DMS79 treated with DMSO at 0.1 percent for 48 hours (cell line): ENCODE results near the gene EMD.
A peak's percentile ranks its signal among the peaks of the same experiment; 100 is the strongest.
"Not testable (repeated sequence)": the region's sequence is repeated elsewhere in the genome, so short reads cannot be mapped to it uniquely, and the experiment has no call there.

ENCODE experiments used
- DNase-seq: peaks from one replicate; lab custom pipeline; 2025; lab: John Stamatoyannopoulos, UW

Gene EMD

DNA sequence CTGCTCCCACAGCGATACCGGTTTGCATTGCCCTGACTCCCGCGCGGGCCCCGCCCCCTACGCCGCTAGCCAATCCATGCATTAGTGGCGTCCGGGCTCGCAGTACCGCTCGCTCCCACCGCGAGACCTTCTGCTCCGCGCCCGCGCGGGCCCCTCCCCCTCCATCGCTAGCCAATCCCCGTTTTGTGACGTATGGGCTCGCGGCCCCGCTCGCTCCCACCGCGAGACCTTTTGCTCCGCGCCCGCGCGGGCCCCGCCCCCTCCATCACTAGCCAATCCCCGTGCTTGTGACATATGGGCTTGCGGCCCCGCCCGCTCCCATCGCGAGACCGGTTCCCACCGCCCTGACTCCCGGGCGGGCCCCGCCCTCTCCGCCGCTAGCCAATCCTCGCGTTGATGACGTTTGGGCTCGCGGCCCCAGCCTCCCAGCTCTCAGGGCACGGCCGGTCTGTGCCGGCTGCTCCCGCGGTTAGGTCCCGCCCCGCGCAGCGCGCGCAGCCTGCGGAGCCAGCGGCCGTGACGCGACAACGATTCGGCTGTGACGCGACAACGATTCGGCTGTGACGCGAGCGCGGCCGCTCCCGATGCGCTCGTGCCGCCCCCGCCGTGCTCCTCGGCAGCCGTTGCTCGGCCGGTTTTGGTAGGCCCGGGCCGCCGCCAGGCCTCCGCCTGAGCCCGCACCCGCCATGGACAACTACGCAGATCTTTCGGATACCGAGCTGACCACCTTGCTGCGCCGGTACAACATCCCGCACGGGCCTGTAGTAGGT, at the start of gene EMD:
Gene EMD, plus strand, starts transcription at position 497 of the 770 bp plus-strand sequence. Its CDS starts 190 bp downstream, at position 687.
- DNase-seq: peak; percentile 93

DNA sequence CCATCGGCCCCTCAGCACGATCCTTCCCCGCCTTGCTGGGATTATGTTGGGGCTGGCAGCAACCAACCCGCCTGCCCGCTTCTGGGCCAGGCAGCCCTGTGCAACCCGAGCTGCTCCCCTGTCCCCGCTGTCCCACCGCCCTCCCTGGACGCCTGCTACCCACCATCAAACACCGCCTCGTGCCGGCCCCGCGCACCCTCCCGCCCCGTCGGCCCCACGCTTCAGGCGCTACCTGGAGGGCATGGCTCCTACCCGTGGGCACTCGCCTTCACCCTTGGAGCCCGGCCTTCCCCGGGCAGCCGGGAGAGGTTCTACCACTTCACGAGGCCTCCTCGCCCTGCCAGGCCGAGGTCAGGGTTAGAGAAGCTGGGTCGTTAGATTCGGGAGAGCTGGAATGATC, 46.5 kb upstream of the EMD start:
- no peak for DNase-seq

DNA sequence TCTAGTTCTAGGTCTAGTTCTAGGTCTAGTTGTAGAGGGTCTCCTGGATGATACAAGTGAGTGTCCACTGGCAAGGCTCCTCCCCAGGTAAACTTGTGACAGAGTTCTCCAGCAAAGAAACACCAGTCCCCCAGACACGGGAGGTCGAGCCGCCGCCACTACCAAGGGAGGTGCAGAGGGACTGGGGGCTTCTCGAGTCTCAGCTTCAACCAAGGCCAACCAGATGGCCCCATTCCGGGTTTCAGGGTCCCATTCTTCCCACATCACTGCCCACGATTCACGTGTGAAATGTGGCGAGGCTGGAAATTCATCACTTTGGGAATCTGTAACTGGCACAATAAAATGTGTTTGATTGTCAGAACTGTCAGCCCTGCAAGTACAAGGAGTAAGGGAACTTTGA, 46.0 kb upstream of the EMD start:
- DNase-seq: no peak

DNA sequence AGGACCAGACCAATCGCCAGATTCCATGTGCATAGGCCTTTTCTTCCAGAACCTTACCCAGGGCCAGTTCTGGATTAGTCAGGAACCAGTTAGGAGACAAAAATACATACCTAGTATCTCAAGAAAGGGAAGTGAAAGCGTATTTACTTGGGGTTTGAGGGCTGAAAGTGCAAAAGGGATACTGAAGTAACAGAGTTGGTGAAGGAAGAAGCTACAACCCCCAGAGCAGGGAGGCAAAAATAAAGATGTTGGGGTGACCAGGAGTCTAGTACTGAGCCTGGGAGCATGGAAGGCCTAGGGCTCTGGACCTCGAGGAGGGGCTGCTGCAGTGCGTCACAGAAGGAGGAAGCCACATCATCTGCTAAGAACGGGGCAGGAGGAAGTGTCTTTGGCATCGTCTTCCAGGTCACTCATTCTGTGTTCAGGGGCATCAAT, 45.2 kb upstream of the EMD start:
- DNase-seq: no peak

DNA sequence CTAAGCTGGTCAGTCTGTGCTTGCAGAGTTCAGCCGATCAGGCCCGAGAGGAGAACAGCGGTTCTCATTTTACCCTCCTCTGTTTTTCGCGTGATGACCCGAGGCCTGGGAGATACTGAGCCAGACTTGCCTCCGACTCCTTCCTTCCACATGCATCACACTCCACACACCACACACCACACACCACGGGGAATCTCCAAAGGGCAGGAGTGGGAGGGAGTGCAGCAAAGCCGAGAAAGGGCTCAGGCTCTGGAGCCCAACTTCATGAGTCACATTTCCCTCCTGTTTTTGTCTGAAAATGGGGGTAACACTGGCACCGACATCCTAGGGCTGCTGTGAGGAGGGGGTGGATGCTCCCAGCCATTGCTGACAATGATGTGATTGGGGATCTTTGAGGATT, 44.6 kb upstream of the EMD start:
- DNase-seq: no peak

DNA sequence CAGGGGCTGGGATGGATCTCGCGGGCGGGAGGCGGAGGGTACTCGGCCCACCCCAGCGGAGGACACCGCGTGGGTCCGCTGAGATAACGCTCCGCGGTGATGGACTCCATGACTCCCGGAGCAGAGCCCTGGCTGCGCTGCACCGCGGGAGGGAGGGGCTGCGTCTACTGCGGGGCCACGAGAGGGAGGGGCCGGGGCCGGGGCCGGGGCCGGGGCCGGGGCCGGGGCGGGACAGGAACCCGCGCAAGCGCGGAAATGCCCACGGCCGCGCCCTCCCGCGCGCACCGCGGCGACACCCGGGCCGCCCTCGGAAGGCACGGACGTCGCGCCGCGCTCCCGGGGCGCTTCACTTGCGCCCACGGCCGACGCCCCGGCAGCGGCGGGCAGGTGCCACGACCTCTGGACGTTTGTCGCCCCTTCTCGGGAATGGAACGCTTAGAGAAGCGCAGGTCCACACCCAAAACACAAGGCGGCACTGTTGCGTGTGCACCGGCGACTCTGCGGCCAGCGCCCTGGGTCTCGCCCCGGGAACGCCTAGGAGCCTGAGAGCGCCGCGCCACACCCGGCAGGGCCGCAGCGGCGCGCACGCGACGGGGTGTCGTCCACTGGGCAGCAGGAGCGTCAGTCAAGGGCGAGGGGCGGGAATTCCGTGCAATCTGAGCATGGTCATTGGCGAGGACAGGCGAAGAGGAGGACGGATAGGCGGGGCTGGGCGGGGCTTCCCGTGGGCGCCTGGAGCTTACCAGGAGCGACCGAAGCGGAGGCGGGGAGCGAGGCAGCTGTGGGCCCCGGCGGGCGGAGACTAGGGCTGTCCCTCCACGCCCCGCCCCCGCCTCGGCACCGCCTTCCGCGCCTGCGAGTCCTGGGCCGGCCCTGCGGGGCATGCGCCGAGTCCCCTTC, 37.4 kb upstream of the EMD start:
- not testable (repeated sequence) for DNase-seq

DNA sequence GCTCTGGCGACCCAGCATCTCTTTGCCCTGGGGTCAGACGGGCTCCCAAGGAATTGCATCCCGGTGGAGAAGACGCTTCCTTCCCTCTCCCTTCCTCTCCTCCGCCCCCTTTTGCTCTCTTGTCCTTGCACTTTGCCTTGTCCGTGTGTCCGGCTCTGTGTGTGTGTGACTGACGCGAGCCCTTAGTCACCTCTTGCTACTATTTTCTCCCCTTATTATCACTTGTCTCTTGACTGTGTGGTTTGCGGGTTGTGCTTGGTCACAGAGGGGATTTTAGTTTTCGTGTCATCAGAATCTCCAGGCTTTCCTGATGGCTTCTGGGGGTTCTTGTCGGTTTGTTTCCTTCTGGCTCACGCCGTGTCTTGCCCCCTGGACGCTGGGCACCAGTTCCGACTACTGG, 36.0 kb upstream of the EMD start:
- DNase-seq: not testable (repeated sequence)

DNA sequence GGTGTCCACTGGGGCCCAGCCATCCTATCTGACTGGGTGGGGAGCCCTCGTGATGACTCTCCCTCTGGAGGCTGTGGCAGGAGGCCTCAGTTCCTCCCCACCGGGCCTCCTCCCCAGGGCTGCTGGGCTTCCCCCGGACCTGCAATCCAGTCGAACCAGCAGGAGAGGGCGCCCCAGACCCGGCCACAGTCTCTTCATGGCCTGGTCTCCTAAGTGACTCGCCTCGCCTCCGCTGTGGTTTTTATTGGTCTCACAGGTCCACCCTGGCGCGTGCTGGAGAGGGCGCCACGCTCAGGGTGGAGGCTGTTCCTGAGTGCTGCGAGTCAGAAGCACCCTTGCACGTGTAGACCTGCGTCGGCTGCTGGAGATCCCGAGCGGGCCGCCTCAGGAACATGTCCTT, 35.5 kb upstream of the EMD start:
- not testable (repeated sequence) for DNase-seq

DNA sequence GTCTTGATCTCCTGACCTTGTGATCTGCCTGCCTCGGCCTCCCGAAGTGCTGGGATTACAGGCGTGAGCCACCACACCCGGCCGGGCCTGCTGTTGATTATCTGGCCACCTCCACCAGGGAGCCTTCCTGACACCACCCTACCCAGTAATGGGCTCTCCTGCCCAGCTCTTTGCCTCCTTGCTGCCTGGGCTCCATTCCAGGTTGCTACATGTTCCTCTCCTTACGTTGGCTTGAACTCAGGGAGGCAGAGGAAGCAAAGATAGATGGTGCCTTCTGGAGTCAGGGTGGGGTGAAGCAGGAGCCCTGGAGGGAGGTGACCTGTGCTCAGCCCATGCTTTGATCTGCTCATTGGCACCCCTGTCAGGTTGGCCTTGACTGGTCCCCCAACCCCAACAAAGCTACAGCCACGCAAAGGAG, 31.0 kb upstream of the EMD start:
- no peak for DNase-seq

DNA sequence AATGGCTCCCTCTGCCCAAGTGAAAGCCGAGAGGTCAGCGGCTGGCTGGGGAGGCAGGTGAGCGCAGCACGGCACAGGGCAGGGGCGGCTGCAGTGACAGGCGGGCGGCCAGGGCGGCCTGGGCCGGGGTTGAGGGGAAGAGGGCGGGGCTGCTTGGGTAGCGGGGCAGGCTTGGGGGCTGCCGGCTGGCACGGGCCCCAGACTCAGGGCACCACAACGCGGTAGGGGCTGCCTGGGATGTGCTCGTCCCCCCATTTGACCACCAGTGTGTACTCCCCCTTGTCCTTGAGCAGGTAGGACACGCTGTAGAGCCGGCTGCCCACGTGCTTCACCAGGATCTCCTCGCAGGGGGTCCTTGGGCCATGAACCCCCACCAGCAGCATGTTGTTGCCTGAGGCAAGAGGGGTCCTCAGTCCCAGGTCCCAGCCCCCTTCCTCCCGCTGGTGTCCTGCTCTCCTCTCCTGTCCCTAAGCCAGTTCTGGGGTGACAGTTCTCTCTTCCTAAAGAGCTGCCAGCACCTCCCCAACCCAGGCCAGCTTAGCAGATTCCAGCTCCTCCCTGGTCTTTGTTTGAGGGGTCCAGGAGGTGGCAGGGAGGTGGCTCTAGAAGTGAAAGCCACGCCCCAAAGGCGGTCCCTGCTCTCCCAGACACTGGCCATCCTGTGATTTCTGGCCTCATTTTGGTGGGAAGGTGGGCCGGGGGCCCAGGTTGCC, 30.3 kb upstream of the EMD start:
- DNase-seq: no peak

DNA sequence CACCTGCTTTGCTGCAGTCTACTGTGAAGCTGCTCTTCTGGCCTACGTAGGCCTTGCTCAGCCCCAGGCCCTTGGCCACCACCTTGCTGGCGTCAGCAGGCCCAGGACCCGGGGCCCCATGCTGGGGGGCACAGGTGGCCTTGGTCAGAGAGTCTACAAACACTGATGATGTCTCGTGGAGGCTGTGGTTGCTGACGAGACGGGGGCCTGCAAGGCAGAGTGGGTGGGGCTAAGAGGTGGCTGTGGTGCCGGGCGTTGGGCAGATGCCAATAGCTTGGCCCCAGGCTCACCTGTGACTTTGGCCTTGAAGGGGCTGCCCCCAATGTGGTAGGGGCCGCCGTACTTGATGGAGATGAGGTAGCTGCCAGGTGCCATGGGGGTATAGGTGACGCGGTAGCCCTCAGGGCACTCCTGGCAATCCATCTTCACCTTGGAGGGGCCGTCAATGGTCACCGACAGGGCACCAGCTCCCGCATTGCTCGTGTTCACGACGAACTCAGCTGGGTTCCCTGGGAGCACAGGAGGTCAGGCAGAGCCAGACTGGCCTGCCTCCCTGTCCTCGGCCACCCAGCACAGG, 29.6 kb upstream of the EMD start:
- DNase-seq: no peak

DNA sequence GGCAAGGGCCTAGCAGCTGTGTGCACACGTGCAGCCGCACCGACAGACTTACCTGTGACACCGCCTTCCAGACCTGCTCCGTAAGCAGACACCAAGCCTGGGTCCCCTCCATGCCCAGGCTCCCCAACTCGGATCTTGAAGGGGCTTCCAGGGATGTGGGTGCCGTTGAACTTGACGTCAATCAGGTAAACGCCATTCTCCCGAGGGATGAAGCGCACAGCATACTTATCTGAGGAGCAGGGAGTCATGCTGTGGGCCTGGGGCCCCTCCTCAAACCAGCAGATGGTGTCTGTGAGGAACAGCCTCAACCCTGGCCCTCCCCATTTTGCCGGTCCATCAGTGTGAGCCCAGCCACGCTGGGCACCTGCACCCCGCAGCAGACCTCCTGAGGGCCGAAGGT, 29.1 kb upstream of the EMD start:
- DNase-seq: no peak

DNA sequence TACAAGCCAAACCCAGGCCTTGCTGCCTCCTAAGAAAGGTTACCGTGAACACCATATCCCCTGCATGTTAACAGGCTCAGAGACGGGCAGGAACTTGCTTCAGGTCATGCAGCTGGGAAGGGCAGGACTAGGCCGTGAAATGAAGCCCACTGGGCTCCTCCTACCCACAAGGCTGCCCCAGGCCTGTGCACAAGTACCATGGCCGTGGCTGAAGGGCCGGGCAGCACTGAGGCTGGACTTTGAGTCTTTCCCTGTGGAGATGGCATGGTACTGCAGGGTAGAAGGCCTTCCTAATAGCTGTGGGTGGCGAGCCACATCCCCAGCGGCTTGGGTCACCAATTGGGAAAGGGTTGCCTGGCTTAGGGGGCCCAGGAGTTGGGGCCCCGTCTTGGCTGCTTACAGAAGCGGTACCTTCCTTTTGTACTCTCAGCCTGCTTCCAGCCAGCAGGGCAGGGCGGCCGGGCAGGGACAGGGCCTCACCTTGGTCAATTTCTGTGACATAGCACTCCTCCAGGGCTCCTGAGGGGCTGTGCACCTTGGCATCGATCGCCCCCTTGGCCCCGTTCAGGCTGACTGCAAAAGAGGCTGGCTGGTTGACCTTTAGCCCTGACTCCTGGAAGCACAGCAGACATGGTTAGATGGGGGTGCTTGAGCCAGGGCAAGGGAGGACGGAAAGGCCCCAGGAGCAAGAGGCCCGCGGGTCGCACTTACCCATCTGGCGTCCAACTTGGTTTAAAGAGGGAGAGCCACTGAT, 28.5 kb upstream of the EMD start:
- DNase-seq: no peak

DNA sequence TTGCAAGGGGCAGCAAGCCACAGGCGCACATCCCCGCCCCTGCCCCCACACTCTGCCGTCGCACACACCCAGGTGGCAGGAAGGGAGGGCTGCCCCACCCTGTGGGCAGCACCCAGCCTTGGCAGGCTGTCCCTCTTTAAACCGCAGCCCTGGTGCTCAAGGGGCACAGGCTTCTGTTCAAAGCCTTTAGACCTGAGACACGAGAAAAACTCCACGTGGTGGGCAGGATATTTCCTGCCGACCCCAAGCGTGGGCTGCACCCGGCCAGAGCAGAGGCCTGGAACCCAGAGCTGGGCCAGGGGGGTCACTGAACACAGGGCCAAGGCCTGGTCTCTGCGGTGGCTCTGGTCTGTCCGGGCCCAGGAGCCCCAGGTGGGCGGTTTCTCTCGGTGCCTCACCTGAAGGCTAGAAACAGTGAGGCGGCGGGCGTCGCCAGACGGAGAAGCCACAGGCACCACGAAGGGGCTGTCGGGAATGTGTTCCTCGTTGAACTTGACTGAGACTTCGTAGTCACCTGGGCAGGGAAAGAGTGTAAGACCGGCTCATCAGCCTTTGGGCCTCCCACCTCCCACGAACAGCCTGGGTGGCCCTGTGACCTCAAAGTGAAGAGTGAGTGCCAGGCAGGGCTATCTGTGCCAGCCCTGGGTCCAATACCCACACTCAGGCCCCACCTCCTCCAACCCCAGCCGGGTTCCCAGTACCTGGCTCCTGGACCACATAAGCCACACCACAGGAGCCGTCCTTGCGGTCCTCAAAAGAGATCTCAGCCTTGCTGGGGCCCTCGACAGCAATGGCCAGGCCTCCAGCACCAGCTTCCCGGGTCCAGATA, 27.7 kb upstream of the EMD start:
- DNase-seq: no peak

DNA sequence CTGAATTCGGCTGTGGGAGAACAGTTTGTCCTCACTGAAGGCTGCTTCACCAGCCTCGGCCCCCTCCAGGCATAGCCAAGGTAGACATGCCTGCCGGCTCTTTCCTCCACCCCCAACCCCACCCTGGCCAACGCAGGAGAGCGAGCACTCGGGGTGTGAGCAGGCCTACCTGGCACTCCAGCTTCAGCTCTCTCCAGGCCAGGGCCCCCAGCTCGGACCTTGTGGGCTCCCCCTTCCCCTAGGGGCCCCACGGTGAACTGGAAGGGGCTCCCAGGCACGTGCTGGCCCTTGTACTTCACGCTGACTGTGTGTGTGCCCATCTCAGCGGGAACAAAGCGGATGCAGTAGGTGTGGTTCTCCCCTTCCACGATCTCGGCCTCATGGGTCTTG, 27.1 kb upstream of the EMD start:
- DNase-seq: no peak

DNA sequence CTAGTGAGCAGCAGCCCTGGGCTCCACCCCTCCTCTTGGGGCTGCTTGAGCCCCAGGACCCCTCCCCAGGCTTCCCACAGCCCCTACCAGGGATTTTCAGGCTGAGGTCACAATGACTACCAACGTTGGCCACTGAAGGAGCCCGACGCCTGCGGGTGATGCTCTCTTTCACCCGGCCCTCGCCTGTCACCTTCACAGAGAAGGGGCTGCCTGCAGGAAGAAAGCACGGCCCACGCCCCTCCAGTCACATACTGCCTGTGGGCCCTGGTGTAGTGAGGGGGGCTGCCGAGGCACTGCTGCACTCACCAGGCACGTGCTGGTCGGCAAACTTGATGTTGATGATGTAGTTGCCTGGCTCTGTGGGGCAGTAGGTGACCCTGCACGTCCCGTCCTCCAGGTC, 26.6 kb upstream of the EMD start:
- DNase-seq: no peak

DNA sequence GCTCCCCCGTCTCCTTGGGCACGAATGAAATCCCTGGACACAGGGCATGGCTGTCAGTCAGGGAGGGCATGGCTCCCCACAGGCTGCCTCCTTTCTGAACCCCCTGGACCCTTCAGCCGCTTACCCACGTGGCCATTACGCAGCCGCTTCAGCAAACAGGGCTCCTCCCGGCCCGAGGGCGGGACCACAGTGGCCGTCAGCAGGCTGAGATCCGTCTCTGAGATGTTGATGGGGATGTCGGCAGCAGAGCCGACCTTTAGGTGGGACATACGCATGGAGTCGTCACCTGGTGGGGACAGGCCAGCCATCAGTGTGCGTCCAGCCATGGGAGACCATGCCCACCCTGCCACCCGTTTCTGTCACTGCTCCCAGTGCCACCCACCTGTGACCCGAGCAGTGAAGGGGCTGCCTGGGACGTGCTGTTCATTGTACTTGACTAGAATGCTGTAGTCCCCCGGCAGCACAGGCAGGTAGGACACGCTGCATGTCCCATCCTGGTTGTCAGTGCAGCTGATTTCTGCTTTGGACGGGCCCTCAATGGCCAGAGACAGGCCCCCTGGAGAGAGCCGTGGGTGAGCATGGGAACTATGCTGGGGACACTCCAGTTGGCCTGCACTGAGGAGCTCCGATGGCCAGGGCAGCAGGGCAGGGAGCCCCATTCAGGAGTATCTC, 25.8 kb upstream of the EMD start:
- no peak for DNase-seq

DNA sequence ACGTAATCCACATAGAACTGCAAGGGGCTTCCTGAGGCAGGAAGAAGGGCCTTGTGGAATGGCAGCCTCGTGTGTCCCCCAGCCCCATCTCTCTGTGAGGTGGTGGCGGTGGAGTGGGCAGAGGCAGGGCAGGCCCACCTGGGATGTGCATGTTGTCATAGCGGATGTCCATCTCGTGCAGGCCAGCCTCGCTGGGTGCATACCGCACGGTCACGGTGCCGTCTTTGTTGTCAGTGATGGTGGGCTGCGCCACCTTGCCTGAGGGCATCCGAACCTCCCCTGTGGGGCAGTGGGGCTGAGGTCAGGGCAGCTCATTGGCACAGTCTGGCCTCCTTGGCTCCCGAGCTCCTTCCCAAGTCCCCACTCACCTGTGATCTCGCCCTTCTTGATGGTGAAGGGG, 25.1 kb upstream of the EMD start:
- no peak for DNase-seq

DNA sequence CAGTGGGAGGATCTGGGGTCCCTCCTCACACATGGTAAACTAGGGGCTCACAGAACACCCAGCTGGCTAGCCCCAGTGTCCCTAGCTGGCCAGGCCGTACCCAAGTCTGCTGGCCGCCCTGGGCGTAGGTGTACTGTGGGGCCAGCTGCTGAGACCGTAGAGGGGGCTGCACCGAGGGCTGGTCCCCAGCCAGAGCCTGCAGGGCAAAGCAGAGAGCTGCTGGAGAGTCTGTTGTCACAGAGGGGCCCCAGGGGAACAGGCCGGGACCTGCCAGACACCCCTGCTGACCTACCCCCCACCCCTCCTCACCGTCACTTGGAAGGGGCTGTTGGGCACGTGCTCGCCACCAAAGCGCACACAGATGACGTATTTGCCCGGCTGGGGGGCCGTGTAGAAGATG, 24.6 kb upstream of the EMD start:
- no peak for DNase-seq
